ENCODE data around the gene LONRF3.
"Not testable (repeated sequence)": the region's sequence is repeated elsewhere in the genome, so short reads cannot be mapped to it uniquely, and the experiment has no call there.

LONRF3 gene

GRCh38 chrX:118988911-118989310, 14.5 kb downstream of the LONRF3 start:
- DNase-seq, result no peak

GRCh38 chrX:118989886-118990285, 15.5 kb downstream of the LONRF3 start:
- DNase-seq, result no peak

- no peak for DNase-seq
These were observed 16.3 kb downstream of the LONRF3 start for GRCh38 chrX:118990512-118991227.

GRCh38 chrX:118992441-118993121, 18.2 kb downstream of the LONRF3 start:
- DNase-seq, result not testable (repeated sequence)

- DNase-seq, result no peak
These were observed 29.0 kb downstream of the LONRF3 start for GRCh38 chrX:119003462-119003861.

GRCh38 chrX:119004920-119005524, 30.6 kb downstream of the LONRF3 start:
- peak in 1 of 2 experiments; percentile 4 for DNase-seq

GRCh38 chrX:119007189-119007770, 32.9 kb downstream of the LONRF3 start:
- DNase-seq, result no peak

GRCh38 chrX:119008110-119008744, 33.8 kb downstream of the LONRF3 start:
- DNase-seq, result no peak

GRCh38 chrX:119009071-119009470, 34.7 kb downstream of the LONRF3 start:
- no peak for DNase-seq

GRCh38 chrX:119010491-119010890, 36.1 kb downstream of the LONRF3 start:
- no peak for DNase-seq

- DNase-seq, result no peak
These were observed 38.7 kb downstream of the LONRF3 start for GRCh38 chrX:119013164-119013563.

- no peak for DNase-seq
These were observed 41.2 kb downstream of the LONRF3 start for GRCh38 chrX:119015407-119016237.

- no peak for DNase-seq
These were observed 42.7 kb downstream of the LONRF3 start for GRCh38 chrX:119017077-119017476.

GRCh38 chrX:119025900-119026299, 51.5 kb downstream of the LONRF3 start:
- no peak for DNase-seq

GRCh38 chrX:119026344-119026743, 51.9 kb downstream of the LONRF3 start:
- not testable (repeated sequence) for DNase-seq

- not testable (repeated sequence) for DNase-seq
These were observed 53.7 kb downstream of the LONRF3 start for GRCh38 chrX:119027960-119028732.

- no peak for DNase-seq
These were observed 54.4 kb downstream of the LONRF3 start for GRCh38 chrX:119028733-119029330.

- not testable (repeated sequence) for DNase-seq
These were observed 55.2 kb downstream of the LONRF3 start for GRCh38 chrX:119029656-119030055.

GRCh38 chrX:119030990-119031389, 56.6 kb downstream of the LONRF3 start:
- no peak for DNase-seq

GRCh38 chrX:119036107-119037029, 62.0 kb downstream of the LONRF3 start:
- DNase-seq, result no peak

All from cerebellar nuclear complex (tissue), 1 donor.